ENCODE results near the gene PPP1R18. TPM values are rescaled to one million over a fixed set of nuclear protein-coding genes. Genes with fewer than 3 reads are reported as not detected.

The PPP1R18 gene
- polyA plus RNA-seq, 3 donors, result 34.4 to 38.4 (median 34.4) TPM

GRCh38 chr6:30689985-30690384 is 3.5 kb upstream of the PPP1R18 start:
- DNase-seq (ENCODE audit: low read depth in 3 of 3, low spot score in 2 of 3), result no peak

GRCh38 chr6:30689022-30689865 is 2.8 kb upstream of the PPP1R18 start:
- DNase-seq (ENCODE audit: low read depth in 3 of 3, low spot score in 2 of 3), result no peak

GRCh38 chr6:30688569-30688968 is 2.1 kb upstream of the PPP1R18 start:
- DNase-seq (ENCODE audit: low read depth in 3 of 3, low spot score in 2 of 3), result no peak

GRCh38 chr6:30687659-30688431 is 1.4 kb upstream of the PPP1R18 start:
- no peak for DNase-seq (ENCODE audit: low read depth in 3 of 3, low spot score in 2 of 3)

- peak; percentile 65 to 80 (median 79) for DNase-seq (ENCODE audit: low read depth in 3 of 3, low spot score in 2 of 3)
These were observed 638 bp upstream of the PPP1R18 start for GRCh38 chr6:30686908-30687658.

GRCh38 chr6:30685157-30686008 is 1.1 kb downstream of the PPP1R18 start:
- DNase-seq (ENCODE audit: low read depth in 3 of 3, low spot score in 2 of 3), result no peak

GRCh38 chr6:30684386-30685156 is 1.9 kb downstream of the PPP1R18 start:
- DNase-seq (ENCODE audit: low read depth in 3 of 3, low spot score in 2 of 3), result no peak

- no peak for DNase-seq (ENCODE audit: low read depth in 3 of 3, low spot score in 2 of 3)
These were observed 2.5 kb downstream of the PPP1R18 start for GRCh38 chr6:30683980-30684338.

- no peak for DNase-seq (ENCODE audit: low read depth in 3 of 3, low spot score in 2 of 3)
These were observed 3.1 kb downstream of the PPP1R18 start for GRCh38 chr6:30683183-30683979.

- no peak for DNase-seq (ENCODE audit: low read depth in 3 of 3, low spot score in 2 of 3)
These were observed 4.0 kb downstream of the PPP1R18 start for GRCh38 chr6:30682143-30683117.

- DNase-seq (ENCODE audit: low read depth in 3 of 3, low spot score in 2 of 3), result no peak
These were observed 4.7 kb downstream of the PPP1R18 start for GRCh38 chr6:30681766-30682142.

GRCh38 chr6:30679765-30680535 is 6.5 kb downstream of the PPP1R18 start:
- DNase-seq (ENCODE audit: low read depth in 3 of 3, low spot score in 2 of 3), result no peak

GRCh38 chr6:30678964-30679726 is 7.3 kb downstream of the PPP1R18 start:
- no peak for DNase-seq (ENCODE audit: low read depth in 3 of 3, low spot score in 2 of 3)

- no peak for DNase-seq (ENCODE audit: low read depth in 3 of 3, low spot score in 2 of 3)
These were observed 9.7 kb downstream of the PPP1R18 start for GRCh38 chr6:30676660-30677285.

- DNase-seq (ENCODE audit: low read depth in 3 of 3, low spot score in 2 of 3), result peak; percentile 96 to 98 (median 97)
These were observed 13.8 kb downstream of the PPP1R18 start, which contains the start of gene DHX16 for GRCh38 chr6:30672445-30673253. Gene DHX16 (minus strand): TSS chr6:30673006. CDS start chr6:30672841, 165 bp downstream.

All from right renal cortex interstitium (tissue), 3 donors.